NCI-H748 (cell line): ENCODE measurements around the gene SLC2A4RG.

Experiments used
- DNase-seq: peaks from one replicate; lab custom pipeline; 2025; ENCODE audit not compliant: unreplicated experiment; lab: John Stamatoyannopoulos, UW

The SLC2A4RG gene

DNA sequence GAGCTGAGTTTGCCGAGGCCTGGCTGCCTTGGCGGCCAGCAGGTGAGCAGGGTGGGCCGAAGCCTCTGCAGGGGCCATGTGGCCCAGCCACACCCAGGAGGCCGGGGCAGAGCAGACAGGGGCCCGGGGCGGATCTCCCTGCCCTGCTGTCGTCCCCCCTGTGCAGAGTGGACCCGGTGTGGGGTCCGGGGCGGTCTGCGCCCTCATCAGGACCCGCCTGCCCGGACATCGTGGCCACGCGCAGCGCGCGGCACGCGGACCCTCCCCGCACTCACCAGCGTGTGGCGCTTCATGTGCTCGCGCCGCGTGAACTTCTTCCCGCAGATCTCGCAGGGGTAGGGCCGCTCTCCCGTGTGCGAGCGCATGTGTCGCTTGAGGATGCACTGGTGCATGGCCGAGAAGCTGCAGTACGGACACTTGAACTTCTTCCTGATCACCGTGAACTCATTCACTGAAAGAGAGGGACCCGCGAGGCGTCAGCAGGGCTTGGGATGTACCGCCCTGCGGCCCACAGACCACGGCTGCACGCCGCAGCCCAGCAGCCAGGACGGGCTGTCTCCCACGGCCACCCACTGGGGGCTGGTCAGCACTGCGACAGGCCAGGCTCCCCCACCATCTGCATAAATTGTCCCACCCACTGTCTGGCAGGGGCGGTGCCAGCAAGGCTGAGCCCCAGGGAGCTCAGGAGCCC lies 13.0 kb downstream of the SLC2A4RG start:
- no peak for DNase-seq

DNA sequence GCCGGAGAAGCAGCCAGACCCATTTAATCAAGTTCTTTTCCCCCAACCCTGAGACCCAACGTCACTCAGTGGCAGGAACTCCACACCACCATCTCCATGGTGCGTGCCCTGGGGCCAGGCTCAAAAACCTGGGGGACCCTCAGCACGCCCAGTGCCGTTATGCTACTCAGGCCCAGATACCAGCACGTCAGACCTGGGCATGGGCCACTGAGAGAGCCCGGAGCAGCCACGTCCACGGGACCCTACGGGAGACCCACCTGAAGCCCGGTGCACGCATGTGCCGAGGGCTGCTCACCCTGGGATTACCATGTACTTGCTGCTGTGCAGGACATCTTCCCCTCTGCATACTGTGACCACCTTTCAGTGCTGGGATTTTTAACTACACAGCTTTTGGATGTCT lies 13.8 kb downstream of the SLC2A4RG start:
- no peak for DNase-seq

DNA sequence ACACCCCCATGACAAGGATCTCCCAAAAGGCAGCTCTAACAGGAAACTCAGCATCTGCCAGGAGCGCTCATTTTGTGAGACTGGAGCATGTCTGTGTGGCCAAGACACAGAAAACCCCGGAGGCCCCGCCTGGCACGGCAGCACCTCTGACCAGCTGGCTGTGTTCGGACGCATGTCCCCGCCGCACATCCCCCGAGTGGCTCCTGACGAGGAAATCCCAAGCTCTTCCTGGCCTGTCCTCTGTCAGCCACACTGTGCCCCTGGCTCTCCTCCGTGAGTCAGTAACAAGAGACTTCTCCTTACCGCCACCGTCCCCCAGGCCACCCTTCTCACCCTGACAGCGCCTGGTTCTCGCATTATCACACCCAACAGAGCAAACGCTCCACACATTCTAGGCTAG lies 14.4 kb downstream of the SLC2A4RG start:
- DNase-seq, result no peak

DNA sequence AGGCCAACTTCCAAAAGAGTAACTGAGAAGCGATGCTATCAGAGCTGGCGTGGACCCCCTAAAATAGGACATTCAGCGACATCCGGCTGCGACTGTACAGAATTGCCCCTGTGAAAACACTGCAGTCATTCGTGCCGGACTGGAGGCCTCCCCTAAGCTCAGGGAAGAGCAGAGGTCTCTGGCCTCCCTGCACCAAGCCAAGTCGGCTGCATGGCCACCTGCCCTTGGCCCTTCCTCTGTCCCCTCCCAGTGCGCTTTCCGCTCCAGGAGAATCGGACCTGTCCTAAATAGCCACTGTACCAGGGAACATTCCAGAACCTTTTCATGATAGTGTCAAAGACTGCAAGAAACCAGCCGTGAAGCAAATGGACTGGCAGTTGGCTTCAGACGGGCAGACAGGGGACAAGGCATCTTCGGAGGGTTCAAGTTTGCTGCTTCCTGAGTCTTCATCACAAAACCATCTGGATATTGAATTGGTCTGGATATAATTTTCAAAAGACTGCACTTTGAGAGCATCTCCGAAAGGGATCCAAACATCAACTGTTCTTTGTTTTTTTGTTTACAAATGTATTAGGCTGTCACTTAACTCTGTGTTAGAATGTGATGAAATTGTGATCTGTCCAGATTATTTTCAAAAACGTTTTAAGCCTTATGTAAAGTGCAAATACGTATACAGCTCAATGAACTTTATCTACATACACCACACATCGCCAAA lies 16.5 kb downstream of the SLC2A4RG start:
- DNase-seq, result no peak

DNA sequence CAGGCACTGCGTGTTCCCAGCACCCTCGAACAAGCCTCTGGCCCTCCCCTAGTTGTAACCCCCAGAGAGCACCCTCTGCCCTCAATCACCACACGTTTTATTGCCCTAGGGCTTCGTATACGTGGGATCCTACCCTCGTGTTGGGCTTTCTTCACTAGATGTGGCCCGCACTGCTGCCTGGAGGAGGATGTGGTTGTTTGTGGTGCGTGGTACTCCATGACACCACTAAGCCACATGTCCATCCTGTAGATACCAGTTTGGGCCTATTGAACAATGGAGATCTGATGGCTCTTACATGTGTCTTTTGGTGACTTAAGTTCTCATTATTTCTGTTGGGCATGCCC lies 17.0 kb downstream of the SLC2A4RG start:
- DNase-seq, result no peak

DNA sequence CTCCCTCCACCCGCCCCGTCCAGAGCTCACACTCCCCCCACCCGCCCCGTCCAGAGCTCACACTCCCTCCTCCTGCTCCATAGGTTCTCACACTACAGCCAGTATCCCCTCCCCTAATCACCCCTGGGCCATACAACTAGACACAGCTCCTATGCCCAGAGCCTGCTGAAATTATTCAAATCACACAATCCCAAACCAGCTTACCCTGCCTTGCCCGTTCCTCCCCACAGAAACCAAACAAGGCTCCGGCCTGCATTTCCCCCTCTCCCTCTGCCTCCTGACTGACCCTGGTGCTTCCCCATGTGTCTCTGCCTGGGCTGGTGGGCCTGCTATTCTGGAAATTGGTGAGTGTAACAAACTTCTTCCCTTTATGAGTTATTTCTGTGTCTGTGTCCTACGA lies 18.6 kb downstream of the SLC2A4RG start:
- no peak for DNase-seq

DNA sequence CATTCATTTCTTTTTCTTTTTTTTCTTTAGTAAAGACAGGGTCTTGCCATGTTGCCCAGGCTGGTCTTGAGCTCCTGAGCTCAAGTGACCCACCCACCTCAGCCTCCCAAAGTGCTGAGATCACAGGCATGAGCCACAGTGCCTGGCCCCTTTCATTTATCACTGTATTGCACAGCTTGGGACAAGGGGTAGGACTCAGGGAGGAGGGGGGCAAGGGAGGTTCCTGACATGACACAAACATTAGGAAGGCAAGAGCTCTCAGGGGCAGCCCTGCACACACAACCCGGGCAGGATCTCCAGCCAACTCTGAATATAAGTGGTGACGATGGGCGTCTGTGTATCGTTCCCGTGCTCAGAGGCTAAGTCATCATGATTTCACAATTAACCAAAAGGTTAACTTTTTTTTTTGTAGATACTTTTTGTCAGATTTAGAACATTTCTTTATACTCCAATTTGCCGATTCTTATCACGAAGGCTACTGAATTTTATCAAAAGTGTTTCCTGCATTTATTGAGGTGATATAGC lies 19.9 kb downstream of the SLC2A4RG start:
- no peak for DNase-seq

DNA sequence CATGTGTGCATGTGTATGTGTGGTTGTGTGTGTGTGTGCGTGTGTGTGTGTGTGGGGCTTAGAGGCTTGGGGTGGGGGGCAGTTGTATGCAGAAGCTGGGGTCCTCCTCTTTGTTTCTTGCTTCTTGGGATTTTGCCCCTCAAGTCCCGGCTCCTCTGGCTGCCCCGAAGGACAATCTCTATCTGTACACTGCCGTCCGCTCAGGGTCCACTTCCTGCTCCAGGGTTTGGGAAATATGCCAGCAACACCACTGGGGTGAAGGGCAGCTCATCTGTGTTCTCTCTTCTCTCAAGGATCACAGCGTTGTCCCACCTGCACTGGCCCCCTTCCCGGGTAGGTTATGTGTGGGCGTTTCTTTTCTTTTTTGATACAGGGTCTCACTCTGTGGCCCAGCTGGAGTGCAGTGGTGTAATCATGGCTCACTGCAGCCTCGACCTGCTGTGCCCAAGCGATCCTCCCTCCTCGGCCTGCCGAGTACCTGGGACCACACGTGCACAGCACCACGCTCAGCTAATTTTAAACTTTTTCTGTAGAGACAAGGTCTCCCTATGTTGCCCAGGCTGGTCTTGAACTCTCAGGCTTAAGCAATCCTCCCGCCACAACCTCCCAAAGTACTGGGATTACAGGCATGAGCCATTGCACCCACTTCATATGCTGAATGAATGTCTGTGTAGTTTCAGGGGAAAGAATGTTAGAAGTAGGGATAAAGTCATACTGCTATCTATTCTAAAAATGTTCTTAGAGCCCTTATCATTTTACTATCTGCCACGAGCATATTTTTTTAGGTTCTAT lies 25.7 kb downstream of the SLC2A4RG start:
- no peak for DNase-seq

DNA sequence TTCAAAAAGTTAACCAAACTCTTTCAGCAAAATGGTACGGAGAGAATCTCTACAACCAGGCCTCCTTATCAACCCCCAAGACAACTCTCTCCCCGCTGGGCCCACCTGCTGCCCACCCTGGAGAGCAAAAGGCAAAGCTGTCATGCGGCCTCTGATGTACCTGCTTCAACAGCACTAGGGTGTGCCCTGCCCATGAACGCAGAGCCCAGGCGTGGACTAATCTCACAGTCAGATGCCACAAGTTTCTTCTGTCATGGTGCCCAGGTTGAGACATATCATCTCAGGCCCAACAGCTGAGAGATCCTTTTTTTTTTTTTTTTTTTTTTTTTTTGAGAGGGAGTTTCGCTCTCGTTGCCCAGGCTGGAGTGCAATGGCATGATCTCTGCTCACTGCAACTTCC lies 26.3 kb downstream of the SLC2A4RG start:
- no peak for DNase-seq

DNA sequence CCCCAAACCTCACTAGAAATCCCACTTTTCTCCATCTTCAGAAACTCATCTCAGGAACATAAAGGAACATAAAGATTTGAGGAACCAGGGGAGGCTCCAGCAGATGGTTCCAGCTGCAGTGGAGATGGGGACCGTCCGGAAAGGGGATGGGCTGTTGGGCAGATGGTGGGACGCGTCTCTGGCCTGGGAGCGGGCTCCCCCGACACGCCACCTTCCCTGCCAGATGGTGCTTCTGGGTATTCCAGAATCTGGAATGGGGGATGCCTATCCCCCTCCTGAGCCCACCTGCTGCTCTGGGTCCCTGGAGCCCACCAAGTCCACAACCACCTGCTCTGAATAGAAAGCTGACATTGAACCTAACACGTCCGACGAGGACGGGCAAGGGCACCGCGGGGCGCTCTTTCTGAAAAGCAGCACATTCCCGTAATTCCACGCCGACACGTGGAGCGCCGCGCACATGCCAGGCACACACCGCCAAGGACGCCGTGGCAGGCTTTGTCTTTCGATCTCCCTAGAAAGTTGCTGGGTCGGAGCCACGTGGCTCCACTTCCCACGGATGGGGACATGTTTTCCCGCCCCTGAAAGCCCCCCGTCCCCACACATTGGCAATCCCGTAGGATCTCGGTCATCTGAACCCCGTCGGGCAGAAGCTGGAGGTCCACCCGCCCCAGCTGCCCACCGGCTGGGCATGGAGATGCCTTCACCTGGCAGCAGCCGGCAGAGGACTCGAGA lies 27.3 kb downstream of the SLC2A4RG start:
- DNase-seq, result no peak

DNA sequence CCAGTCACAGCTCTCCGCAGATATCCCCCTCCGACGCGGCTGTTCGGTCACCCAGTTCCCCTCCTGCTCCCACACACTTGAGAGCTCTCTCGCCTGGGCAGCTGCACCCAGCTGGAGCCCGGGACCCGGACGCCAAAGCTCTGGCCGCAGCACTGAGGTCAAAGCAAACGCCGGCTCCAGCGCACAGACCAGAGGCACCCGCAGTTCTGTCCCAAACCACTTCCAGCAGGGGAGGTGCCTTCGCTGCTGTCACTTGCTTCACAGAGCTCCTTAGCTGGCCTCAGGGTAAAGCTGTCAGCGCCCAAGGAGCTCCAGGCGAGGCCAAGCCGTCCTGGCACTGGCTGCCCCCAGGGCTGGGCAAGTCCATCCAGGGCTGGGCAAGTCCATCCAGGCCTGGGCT lies 27.9 kb downstream of the SLC2A4RG start:
- DNase-seq, result no peak

DNA sequence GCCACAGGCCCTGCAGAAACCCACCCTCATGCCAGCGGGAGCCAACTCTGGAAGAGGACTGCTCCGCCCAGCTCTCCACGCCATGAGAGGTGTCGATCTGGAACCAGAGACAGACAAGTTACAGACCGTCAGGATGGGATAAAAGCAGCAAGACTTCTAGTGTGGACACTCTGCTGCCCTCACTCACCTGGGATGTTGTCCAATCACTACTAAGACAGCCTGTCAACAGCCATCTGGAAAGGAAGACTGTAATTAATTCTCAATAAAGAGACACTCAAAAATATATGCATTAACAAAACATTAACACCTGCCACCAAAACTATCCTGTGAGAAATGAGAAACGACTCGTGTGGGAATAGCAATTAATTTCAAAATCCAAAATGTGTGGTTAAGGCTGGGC lies 28.3 kb downstream of the SLC2A4RG start:
- no peak for DNase-seq

DNA sequence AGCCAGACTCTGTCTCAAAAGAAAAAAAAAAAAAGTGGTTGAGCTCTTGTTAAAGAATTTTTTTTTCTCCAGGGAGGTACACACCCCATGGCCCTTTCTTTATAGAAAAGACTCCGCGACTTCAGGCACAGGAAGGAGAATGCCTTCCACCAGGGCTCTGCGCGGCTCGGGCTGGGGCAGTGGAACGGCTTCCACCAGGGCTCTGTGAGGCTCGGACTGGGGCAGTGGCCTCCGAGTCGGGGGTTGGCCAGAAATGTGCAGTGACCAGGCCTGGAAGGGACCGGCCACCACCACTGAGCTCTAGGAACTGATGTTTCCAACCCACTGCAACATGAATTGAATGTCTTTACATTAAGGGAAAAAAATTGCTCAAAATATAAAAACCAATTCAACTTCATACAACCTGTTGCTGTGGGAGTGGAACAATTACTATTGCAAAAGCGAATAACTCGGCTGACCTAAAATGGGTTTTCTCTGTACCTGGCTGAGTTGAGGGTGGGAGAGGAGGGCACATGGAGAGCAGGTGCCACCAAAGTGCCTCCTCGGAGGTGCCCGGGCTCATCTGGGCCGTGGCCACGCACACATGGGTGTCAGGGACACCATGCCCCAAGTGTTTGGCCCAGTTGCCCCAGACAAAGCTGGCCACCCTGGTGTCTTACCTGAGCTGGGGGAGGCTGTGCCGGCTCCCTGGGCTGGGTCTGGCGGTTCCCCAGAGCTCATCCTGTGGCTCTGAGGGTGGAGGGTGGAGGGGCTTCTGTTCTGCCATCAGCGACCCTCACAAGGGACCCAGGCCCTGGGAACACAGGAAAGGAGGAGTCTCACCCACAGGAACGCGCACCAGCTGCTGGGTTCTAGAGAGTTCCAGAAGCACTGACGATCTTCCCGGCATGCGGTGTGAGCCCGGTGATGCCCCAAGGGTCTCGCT lies 29.3 kb downstream of the SLC2A4RG start:
- no peak for DNase-seq

DNA sequence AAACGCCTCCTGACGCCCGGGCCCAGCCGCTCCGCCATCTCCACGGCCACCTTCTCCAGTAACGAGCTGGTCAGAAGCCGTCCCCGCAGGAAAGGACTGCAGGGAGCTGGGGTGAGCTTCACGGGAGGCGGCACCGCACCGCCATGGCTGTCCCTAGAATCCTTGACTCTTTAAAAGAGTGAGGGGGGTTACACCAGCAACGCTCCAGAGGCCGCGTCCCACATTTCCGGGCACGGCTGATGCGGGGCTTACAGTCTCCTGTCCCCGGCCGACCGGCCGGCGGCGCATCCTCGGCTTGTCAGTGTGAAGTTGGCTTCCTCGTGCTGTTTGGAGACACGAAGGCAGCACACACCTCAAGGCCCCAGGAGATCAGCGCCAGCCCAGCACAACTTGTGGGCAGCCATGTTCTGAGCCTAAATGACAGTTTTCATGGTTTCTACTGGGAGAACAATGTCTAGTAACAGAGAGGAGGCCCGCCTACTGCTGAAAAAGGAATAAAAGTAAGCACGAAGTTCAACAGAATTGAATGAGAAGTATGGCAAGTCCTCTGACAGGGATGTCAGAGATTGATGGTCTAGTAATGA lies 30.4 kb downstream of the SLC2A4RG start:
- DNase-seq, result no peak

DNA sequence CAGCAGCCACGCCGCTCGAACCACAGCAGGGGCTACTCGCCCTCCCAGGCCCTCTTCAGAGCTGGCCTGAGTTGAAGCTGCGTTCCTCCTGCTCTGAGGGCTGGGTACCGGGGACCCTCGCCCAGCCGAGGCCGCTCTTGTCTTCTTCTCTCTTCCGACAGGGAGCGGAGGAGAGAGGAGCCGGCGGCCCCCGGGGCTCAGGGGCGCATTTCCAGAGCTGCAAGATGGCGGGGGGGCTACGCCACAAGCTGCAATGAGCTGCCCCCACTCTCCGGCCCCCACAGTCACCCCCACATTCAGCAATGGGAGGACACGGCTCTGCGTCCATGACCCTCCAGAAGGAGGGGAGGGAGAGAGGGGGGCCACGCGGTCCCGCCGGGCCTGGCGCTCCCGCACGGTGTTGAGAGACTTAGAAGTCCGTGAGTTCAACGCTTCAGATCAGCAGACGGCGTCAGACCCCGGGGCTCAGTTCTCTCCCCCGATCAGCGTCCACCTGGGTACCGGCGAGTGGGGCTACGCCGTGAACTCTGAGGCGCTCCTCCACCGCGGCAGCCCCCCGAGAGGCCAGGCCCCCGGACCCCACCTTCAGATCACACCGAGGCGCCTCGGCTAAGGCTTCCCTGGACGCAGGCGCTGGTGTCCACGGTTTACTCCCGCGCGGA lies 31.6 kb downstream of the SLC2A4RG start:
- no peak for DNase-seq

DNA sequence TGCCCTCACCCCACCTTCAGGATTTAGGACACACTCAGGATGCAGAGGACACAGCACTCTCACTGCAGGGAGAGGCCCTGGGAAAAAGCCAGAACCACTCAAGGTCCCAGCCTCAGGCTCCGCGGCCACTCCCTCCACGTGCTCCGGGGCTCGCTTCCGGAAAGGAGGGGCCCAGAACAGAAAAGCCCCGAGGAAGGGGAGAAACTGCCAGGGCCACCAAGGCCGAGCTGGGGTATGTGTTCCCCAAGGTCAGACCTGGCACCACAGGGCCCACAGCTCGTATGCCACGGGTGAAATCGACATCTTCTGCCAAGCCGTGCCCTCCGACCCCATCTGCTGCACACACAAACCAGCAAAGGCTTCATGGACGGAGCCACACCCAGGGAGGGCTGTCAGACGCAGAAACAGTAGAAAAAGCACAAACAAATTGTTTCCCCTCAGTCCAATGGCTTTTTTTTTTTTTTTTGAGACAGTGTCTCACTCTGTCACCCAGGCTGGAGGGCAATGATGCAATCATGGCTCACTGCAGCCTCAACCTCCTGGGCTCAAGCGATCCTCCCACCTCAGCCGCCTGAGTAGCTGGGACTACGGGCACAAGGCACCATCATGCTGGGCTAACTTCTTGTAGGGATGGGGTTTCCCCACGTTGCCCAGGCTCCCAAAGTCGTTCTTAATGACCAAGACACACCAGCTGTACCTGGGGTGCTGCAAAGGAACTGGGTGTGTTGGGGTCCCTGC lies 33.4 kb downstream of the SLC2A4RG start:
- DNase-seq, result no peak

DNA sequence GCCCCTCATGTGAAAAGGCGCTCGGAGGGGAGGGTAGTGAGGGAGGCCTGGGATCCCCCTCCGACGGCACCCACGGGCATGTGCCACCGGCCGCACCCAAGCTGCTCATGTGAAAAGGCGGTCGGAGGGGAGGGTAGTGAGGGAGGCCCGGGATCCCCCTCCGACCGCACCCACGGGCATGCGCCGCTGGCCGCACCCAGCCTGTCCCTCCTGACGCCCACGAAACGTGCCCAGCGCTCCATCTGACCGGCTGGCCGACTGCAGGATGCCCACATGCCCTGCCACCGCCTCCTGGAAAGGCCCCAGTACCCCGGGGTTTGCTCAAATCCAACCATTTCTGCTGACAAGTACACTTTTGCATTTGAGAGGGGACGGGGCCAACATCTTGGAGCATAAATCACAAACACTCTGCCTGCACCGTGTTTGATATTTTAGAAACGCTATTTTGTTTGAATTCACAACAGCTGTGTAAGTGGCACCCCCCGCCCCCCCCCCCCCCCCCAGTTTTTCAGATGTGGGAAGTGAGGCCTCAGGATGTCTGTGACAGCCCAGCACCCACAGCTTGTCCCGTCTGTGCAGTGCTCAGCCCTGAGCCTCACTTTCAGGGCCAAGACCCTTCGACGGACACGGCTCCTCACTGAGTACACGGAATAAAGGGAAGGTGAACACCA lies 34.1 kb downstream of the SLC2A4RG start:
- no peak for DNase-seq

DNA sequence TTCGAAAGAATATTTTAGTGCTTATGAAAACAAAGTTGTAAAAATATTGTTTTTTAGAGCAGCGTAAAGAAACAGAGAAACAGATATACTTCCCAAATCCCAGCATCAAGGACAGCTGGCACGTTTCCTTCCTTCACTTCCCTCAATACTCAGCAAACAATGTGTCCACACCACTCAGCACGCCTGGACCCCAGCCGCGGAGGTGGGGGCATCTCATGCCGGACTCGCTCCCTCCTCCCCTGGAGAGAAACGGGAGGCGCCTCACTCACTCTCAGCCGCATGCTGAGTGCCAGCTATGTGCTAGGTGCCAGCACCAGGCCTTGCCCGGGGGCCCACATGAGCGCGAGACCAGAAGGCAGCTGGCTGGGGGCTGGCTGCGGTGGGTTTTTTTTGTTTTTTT lies 34.7 kb downstream of the SLC2A4RG start:
- DNase-seq, result no peak
